ENCODE data around the gene TLDC2.
"Not testable (repeated sequence)": the region's sequence is repeated elsewhere in the genome, so short reads cannot be mapped to it uniquely, and the experiment has no call there.

Gene TLDC2

DNA sequence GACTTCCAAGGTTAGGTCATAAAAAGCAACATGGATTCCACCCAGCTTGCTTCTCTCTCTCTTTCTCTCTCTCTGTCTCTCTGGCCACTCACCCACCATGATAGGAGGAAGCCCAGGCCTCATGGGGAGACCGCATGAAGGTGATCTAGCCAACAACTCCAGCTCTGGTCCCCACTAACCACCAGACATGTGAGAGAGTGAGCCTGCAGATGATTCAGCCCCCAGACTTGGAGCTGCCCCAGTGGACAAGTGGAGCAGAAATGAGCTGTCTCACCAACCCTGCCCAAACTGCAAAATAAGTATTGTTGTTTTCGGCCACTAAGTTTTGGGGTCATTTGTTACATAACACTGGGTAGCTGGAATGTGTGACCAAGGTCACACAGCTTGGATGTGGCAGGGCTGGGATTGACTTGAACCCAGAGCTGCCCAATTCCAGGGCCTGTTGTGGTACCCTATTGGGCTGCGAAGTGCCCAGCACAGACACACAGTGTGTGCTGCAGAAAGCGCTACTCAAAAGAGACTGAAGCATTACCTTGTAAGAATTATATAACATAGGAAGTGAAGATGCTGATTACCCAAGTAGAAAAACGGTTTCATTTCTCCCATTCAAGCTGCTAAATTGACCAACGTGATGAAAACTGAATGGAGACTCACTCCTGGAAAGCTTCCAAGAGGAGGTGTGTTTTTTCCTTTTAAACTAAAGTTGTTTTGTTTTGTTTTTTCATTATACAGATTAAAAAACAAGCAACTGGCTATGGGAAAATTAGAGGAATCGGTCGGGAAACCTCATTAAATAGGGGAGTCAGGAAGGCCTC lies 9.1 kb upstream of the TLDC2 start:
- no peak for DNase-seq (ENCODE audit: low read depth in 1 of 2, low spot score in 1 of 2)

DNA sequence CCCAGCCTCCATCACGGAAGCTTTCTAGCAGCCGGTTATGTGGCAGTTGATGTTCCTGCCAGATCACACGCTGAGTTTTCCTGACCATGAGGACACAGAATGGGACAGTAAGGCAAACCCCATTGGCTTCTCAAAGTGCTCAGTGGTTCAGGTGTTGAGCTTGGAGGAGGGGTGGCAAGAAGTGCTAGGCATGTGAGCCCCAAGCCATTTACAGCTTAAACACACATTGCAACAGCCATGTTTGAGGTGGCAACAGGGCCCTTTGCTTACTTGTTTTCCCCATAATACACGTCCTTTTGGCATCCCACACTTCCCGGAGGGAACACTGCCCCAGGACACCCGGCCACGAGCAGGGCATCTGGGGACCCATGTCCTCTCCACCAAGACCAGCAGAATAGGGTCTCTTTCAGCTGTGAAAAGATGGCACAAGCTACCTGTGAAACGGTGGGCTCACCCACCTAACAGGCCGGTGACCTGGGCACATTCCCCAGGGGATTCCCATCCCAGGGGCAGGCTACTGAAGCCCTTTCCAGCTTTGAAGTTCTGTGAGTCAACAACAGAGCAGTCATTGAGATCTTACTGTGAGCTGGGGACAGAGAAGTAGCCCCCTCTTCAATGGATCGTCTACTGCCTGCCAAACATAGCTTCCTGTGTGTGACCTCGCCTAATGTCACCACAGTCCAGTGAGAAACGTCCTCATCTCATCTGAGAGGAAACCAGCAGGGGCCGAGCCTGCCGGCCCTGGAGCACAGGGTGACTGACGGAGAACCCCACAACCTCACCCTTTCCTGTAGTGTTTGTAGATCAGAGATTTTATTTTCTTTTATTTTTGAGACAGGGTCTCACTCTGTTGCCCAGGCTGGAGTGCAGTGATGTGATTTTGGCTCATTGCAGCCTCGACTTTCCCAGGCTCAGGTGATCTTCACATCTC lies 4.0 kb upstream of the TLDC2 start:
- DNase-seq (ENCODE audit: low read depth in 1 of 2, low spot score in 1 of 2) = no peak

DNA sequence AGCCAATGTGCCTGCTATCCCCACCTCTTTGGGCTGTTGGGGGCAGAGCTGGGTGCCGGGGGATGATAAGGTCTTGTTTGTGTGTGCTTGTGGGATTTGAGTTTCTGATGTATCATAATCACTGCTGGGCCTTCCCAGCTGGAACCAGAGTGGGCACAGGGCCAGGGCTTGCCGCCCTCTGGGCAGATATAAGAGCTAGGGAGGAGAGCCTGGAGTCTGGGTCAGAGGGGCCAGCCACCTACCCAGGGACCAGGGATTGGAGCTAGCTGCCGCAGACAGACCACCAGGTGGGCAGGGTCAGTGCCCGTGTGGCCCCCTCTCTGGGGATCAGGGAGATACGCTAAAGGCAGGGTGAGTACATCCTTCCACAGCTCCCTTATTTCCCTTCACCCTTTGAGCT lies 3.1 kb upstream of the TLDC2 start:
- no peak for DNase-seq (ENCODE audit: low read depth in 1 of 2, low spot score in 1 of 2)

DNA sequence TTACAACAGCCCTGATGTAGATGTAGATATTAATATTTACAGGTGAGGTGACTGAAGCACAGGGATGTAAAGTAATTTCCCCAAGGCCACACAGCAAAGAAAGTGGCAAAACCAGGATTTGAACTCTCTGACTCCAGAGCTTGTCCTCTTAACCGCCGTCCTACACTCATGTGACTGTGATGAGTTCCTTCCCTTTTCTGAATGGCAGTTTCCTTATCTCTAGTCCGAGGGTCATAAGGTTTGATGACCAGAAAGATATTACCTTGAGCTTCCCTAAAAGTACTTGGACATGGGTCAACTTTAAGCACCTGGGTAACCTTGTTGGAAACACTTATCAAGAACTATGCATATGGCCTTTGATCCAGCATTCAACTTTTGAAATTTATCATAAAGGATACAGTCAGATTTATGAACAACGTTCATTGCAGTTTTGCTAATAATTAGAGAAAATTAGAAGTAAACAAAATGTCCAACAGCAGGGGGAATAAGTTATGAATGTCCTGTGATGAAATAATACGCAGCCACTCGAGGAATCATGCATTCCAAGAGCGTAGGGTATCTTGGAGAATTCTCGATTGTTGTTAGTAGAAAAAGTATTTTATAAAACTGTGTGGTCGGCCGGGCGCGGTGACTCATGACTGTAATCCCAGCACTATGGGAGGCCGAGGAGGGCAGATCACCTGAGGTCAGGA lies 2.3 kb upstream of the TLDC2 start:
- no peak for DNase-seq (ENCODE audit: low read depth in 1 of 2, low spot score in 1 of 2)

DNA sequence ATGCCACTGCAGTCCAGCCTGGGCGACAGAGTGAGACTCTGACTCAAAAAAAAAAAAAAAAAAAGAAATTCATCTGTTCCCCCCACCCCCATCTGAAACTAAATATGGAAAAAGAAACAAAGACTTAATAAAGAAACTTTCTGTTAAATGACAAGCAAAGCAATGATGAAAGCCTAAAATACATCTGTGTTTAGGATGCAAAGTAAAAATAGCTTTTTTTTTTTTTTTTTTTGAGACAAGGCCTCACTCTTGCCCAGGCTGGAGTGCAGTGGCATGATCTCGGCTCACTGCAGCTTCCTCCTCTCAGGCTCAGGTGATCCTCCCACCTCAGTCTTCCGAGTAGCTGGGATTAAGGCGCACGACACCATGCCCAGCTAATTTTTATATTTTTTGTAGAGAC lies 845 bp upstream of the TLDC2 start:
- not testable (repeated sequence) for DNase-seq (ENCODE audit: low read depth in 1 of 2, low spot score in 1 of 2)

DNA sequence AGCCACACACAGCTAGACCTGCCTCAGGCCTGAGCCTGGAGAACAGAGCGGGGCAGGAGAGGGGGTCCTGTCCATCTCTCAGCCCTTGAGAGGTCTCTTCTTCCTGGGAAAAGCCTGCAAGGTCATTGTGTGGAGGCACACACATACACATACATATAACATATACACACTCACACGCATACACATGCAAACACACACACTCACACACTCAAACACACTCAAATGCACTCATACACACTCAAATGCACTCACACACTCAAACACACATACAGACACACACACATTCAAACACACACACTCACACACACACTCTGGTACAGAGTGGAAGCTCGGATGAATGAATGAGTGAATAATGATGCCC lies 515 bp downstream of the TLDC2 start:
- no peak for DNase-seq (ENCODE audit: low read depth in 1 of 2, low spot score in 1 of 2)

- DNase-seq (ENCODE audit: low read depth in 1 of 2, low spot score in 1 of 2) = no peak
Measured at GRCh38 chr20:36878941-36879340, 3.0 kb downstream of the TLDC2 start.

GRCh38 chr20:36880741-36881250 lies 4.9 kb downstream of the TLDC2 start:
- DNase-seq (ENCODE audit: low read depth in 1 of 2, low spot score in 1 of 2) = no peak

DNA sequence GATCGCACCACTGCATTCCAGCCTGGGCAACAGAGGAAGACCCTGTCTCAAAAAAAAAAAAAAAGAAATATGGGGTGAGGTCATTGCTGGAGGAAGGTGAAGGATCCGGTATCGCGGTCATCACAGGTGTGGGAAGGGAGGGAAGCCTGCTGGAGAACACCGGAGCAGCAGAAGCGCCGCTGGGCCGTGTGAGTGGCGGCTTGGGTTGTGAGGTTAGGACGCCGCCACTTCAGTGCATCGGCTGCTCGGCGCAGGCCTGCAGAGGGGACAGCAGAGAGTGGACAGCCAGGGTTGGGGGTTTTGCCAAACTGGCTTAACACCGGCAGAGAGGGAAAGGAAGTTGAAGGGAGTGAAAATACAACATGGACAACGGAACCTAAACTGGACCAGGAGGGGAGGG lies 5.4 kb downstream of the TLDC2 start:
- DNase-seq (ENCODE audit: low read depth in 1 of 2, low spot score in 1 of 2) = no peak

DNA sequence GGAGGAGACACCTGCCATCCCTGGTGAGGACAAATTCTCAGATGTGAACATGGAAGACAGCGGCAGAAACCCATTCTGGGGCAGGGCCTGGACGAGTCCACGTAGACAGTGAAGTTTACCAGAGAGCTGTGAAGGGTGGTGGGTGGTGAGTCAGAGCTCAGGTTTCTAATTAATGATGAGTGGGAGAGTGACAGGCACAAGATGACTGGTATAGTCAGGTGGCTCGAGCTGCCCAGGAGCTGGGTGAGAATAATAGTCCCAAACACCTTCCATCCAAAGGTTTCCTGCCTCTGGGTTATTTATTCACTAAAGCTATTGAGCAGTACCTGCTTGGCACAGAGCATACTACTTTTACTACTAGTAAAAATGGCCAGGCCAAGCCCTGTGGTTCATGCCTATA lies 6.0 kb downstream of the TLDC2 start:
- DNase-seq (ENCODE audit: low read depth in 1 of 2, low spot score in 1 of 2) = no peak

- DNase-seq (ENCODE audit: low read depth in 1 of 2, low spot score in 1 of 2) = no peak
Measured at GRCh38 chr20:36883977-36884535, 8.1 kb downstream of the TLDC2 start.

- DNase-seq (ENCODE audit: low read depth in 1 of 2, low spot score in 1 of 2) = no peak
Measured at GRCh38 chr20:36885356-36885755, 9.4 kb downstream of the TLDC2 start.

DNA sequence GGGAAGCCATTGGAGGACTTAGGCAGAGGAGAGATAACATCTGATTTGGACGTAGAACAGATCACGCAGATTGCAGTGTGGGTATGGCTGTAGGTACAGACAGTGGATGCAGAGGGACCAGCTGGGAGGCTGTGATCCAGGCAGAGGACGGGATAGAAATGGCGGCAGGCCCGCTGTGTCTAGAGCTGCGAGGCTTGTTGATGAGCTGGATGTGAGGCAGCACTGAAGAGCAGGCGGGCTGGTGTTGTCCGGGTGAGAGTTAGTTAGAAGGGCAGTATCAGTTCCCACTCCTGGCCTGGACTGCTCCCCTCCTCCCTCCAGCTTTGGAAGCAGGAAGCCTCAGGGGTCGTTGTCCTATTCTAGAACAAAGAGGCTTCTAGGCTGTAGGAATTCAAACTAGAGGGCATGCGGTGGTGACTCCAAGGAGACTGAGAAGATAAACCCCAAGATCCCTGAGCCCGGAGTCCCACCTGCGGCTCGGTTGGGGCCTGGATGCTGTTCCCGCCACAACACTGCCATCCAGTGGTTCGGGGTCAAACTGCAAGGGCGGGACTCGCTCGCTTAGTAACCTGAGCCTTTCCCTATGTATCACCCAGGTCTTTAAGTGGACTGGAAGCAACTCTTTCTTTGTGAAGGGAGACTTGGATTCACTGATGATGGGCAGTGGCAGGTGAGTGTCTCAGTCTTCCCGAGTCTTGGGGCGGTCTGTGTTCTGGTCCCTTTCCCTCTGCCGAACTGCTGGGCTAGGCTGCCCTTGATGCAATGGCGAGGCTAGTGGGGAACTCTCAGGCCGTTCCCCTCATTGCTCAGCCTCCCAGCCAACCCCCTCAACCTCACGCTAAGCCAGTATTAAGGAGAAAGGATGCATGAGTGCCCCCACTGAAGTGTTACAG lies 11.2 kb downstream of the TLDC2 start:
- DNase-seq (ENCODE audit: low read depth in 1 of 2, low spot score in 1 of 2) = peak; percentile 58 to 66

GRCh38 chr20:36887752-36888090 lies 11.8 kb downstream of the TLDC2 start:
- DNase-seq (ENCODE audit: low read depth in 1 of 2, low spot score in 1 of 2) = no peak

- DNase-seq (ENCODE audit: low read depth in 1 of 2, low spot score in 1 of 2) = no peak
Measured at GRCh38 chr20:36888880-36889516, 13.1 kb downstream of the TLDC2 start.

DNA sequence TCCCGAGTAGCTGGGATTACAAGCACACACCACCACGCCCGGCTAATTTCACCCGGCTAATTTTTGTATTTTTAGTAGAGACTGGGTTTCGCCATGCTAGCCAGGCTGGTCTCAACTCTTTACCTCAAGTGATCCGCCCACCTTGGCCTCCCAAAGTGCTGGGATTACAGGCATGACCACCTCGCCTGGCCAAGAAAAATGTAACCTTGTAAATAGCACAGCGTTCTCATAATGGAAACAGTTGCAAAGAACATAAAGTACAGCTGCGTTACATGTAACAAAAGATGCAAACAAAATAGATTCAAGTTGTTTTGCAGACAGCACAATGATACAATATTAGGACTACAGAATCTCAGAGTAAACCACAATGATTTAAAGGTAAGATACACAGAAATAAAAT lies 14.6 kb downstream of the TLDC2 start:
- DNase-seq (ENCODE audit: low read depth in 1 of 2, low spot score in 1 of 2) = no peak

DNA sequence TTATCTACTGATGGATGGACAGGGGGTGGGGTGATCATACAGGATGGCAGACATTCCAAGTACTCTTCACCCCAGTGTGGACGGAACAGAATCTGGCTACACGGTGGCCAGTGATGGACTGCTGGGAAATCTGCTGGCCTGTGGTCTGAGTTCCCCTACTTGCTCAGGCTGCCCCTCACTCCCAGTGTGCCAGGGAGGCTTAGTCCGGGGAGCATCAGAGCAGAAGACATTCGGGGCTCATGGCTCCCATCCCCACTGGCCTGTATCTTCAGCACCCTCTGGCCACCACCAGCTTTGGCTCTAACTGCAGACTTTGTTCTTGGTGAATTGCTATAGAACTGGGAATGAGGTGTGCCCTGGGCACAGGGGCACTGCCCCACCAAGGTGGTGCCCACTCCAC lies 15.3 kb downstream of the TLDC2 start:
- no peak for DNase-seq (ENCODE audit: low read depth in 1 of 2, low spot score in 1 of 2)

DNA sequence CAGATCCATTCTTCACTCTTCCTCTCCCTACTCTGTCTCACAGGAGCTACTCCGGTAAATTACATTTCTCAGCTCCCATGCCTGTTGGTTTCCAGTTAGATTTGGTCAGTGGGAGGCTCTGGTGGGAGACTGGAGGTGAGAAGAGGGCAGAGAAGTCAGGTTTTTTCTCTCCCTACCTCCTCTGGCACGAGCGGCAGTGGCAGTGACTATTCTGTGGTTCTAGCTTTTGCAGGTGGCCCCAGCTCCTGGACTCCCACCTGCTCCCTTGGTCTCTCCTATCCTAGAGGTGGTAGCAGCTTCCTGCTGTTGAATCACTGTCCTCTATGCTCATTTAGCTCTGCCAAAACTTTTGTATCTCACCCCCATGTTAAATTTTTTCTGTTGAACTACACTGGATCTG lies 17.9 kb downstream of the TLDC2 start:
- no peak for DNase-seq (ENCODE audit: low read depth in 1 of 2, low spot score in 1 of 2)

DNA sequence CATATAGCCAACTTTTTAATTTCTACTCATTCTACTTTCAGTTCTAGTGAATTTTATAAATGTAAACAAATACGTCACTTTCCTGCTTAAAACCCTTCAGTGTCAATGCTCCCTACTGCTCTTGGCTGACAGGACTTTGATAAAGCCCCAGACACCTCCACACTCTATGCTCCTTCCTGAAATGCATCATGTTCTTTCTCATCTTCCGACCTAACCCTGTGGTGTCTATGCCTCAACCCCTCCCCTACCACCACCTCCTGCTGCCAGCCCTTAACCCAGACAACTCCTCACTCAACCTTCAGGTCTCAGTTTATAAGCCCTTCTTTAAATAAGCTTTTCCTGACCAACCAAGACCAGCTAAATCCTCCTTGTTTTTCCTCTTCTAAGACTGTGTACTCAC lies 19.1 kb downstream of the TLDC2 start:
- DNase-seq (ENCODE audit: low read depth in 1 of 2, low spot score in 1 of 2) = no peak

DNA sequence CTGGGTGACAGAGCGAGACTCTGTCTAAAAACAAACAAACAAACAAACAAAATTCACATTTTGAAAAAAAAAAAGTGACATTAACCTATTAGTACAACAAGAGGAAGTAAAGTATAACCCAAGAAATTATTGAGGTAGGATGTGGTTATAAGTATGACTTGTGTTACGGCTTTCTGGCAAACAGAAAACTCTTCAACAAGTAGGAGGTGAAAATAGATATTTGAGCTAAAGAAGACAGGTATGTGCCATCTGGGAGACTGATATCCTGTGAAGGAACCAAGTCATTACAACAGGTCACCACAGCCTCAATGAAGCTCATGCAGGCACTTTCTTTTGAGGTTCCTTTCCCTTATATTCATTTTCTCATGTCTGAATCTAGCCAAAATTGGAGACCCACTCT lies 28.8 kb downstream of the TLDC2 start:
- no peak for DNase-seq (ENCODE audit: low read depth in 1 of 2, low spot score in 1 of 2)

Measured in activated T-helper 1 cell treated with anti-CD3 and anti-CD28 coated beads, Interleukin-2, amount 50 U/mL, for 16 hours (primary cell).